Left hindlimb (tissue), 1 donor: ENCODE measurements around the gene PRM2.
A peak's percentile ranks its signal among the peaks of the same experiment; 100 is the strongest.

Experiments
- DNase-seq: peaks from one replicate; pipeline ENCODE4 v3.0.0-alpha.2; 2018

Gene PRM2

GRCh38 chr16:11242658-11243057 lies 33.6 kb downstream of the PRM2 start:
- DNase-seq, result no peak

GRCh38 chr16:11241480-11242204 lies 34.6 kb downstream of the PRM2 start:
- no peak for DNase-seq

GRCh38 chr16:11240636-11241473 lies 35.4 kb downstream of the PRM2 start:
- no peak for DNase-seq

- no peak for DNase-seq
Measured at GRCh38 chr16:11239644-11240632, 36.3 kb downstream of the PRM2 start.

GRCh38 chr16:11238272-11239202 lies 37.7 kb downstream of the PRM2 start:
- DNase-seq, result no peak

GRCh38 chr16:11236461-11237254 lies 39.6 kb downstream of the PRM2 start:
- DNase-seq, result no peak

GRCh38 chr16:11235703-11235991 lies 40.6 kb downstream of the PRM2 start:
- no peak for DNase-seq

GRCh38 chr16:11234884-11235702 lies 41.2 kb downstream of the PRM2 start:
- DNase-seq, result no peak

- no peak for DNase-seq
Measured at GRCh38 chr16:11233727-11234376, 42.4 kb downstream of the PRM2 start.

GRCh38 chr16:11232852-11233726 lies 43.2 kb downstream of the PRM2 start:
- DNase-seq, result peak; percentile 41

- no peak for DNase-seq
Measured at GRCh38 chr16:11232302-11232851, 43.9 kb downstream of the PRM2 start.

GRCh38 chr16:11231367-11231970 lies 44.8 kb downstream of the PRM2 start:
- no peak for DNase-seq

GRCh38 chr16:11229906-11230305 lies 46.4 kb downstream of the PRM2 start:
- DNase-seq, result no peak

GRCh38 chr16:11229432-11229831 lies 46.8 kb downstream of the PRM2 start:
- no peak for DNase-seq

GRCh38 chr16:11225677-11226549 lies 50.4 kb downstream of the PRM2 start:
- DNase-seq, result no peak
